GM12873 (cell line): ENCODE data around the gene UBA5.
A peak's percentile ranks its signal among the peaks of the same experiment; 100 is the strongest.

Experiments used
- CTCF ChIP-seq: IDR thresholded peaks from 2 replicates; pipeline ENCODE4 v1.5.1; 2012; ENCODE audit warnings: low read depth, mild to moderate bottlenecking, moderate library complexity, low read length, control low read depth; ENCODE audit not compliant: insufficient read depth; ENCODE audit errors: missing control alignments

The UBA5 gene

GRCh38 chr3:132720228-132720627 is 60.1 kb downstream of the UBA5 start:
- TF ChIP-seq CTCF, result no peak

GRCh38 chr3:132721479-132722164 is 61.5 kb downstream of the UBA5 start:
- peak; percentile 28 for TF ChIP-seq CTCF

- TF ChIP-seq CTCF, result no peak
Measured at GRCh38 chr3:132722165-132723023, 62.3 kb downstream of the UBA5 start, which contains the start of gene NPHP3. NPHP3 (minus strand) TSS chr3:132722409; CDS start chr3:132722355, 54 bp downstream.

GRCh38 chr3:132723024-132723950 is 63.2 kb downstream of the UBA5 start:
- no peak for TF ChIP-seq CTCF

- peak; percentile 58 for TF ChIP-seq CTCF
Measured at GRCh38 chr3:132726341-132726823, 66.3 kb downstream of the UBA5 start.
